GM12878 (cell line): ENCODE measurements around the gene METTL8. TPM values are rescaled to one million over a fixed set of nuclear protein-coding genes. Genes with fewer than 3 reads are reported as not detected.

Experiments
- ATF7 ChIP-seq: fragments of 450-650 bp; IDR thresholded peaks from 2 replicates; pipeline ENCODE4 v1.6.1; 2016; ENCODE audit warnings: low read depth, mild to moderate bottlenecking
- BMI1 ChIP-seq: fragments of 450-650 bp; IDR thresholded peaks from 2 replicates; pipeline ENCODE4 v1.6.1; 2016; ENCODE audit warnings: mild to moderate bottlenecking, moderate library complexity, borderline replicate concordance
- MLLT1 ChIP-seq: fragments of 450-650 bp; IDR thresholded peaks from 2 replicates; pipeline ENCODE4 v1.6.1; 2016; ENCODE audit warnings: mild to moderate bottlenecking
- MYC ChIP-seq: IDR thresholded peaks from 2 replicates; pipeline ENCODE4 v1.6.1; 2011; ENCODE audit warnings: mild to moderate bottlenecking, low read length, moderate library complexity, inconsistent platforms; ENCODE audit not compliant: insufficient read depth, insufficient replicate concordance, insufficient read length, severe bottlenecking
- NR2F1 ChIP-seq: fragments of 450-650 bp; conservative IDR thresholded peaks from 2 replicates; pipeline ENCODE4 v1.6.1; 2017; ENCODE audit warnings: mild to moderate bottlenecking
- POLR2AphosphoS5 ChIP-seq: IDR thresholded peaks from 2 replicates; pipeline ENCODE4 v1.6.1; 2011; ENCODE audit warnings: mild to moderate bottlenecking, low read length, inconsistent platforms
- RAD51 ChIP-seq: fragments of 450-650 bp; IDR thresholded peaks from 2 replicates; pipeline ENCODE4 v1.6.1; 2016; ENCODE audit warnings: moderate library complexity, mild to moderate bottlenecking, inconsistent platforms
- RFX5 ChIP-seq: IDR thresholded peaks from 2 replicates; pipeline ENCODE4 v1.6.1; 2011; ENCODE audit warnings: low read depth, low read length, improper control_type of control experiment
- TCF12 ChIP-seq: IDR thresholded peaks from 2 replicates; pipeline ENCODE4 v1.6.1; 2011; ENCODE audit warnings: low read depth, mild to moderate bottlenecking, low read length
- ZBTB40 ChIP-seq: fragments of 450-650 bp; IDR thresholded peaks from 2 replicates; pipeline ENCODE4 v1.6.1; 2016; ENCODE audit warnings: mild to moderate bottlenecking, moderate library complexity, borderline replicate concordance
- ZNF592 ChIP-seq: fragments of 450-650 bp; IDR thresholded peaks from 2 replicates; pipeline ENCODE4 v1.6.1; 2017; ENCODE audit warnings: mild to moderate bottlenecking, moderate library complexity
- polyA plus RNA-seq, 11 experiments: library from polyadenylated mRNA; depleted of rRNA in 4 of 11; unstranded in 6 of 11; stranded (reverse) in 5 of 11; fragments of >200 nt; fragmentation: Nextera tagmentation in 4 of 11; fragmentation: Illumina TruSeq in 1 of 11; extraction: Ambion mirVana in 4 of 11; extraction: Trizol in 1 of 11; gene quantifications; 1 replicate in 1 of 11; 2 replicates in 10 of 11; pipeline versions ENCODE4 v1.2.1 to v1.2.3, GENCODE V29; 2011 to 2016; ENCODE audit warnings: inconsistent platforms in 2 of 11, missing spikeins in 2 of 11, low read depth in 1 of 11
- total RNA-seq, 4 experiments: library from RNA; depleted of rRNA in 3 of 4; stranded (reverse); fragments of >200 nt in 3 of 4; fragmentation: Illumina TruSeq in 1 of 4; extraction: Trizol in 1 of 4; gene quantifications; 2 replicates each; pipeline versions ENCODE4 v1.2.1 to v1.2.3, GENCODE V29; 2013 to 2021
- TF ChIP-seq, protein P1 (sequence below): fragments of 450-650 bp; IDR thresholded peaks from 2 replicates; pipeline ENCODE4 v1.6.1; 2016; ENCODE audit warnings: mild to moderate bottlenecking

The METTL8 gene
- total and polyA plus RNA-seq, 10 of the 15 experiments (the other 5 are each of a cell fraction or from before 2014, with no cell fraction given), result 30.8 to 96.3 (median 51.5) TPM

- no peak; the same call in 1 of the 2 replicates for TF ChIP-seq MLLT1
- peak; percentile 39; the same call in 1 of the 2 replicates for TF ChIP-seq ZBTB40
- TF ChIP-seq POLR2AphosphoS5, result 0 out of 2 replicates have a peak, but pooled peaks have one; percentile 13
- TF ChIP-seq NR2F1, result peak; percentile 34; the same call in 1 of the 2 replicates
- no peak for TF ChIP-seq MYC
- TF ChIP-seq RAD51, result no peak
- TF ChIP-seq RFX5, result no peak
- TF ChIP-seq, protein P1, sequence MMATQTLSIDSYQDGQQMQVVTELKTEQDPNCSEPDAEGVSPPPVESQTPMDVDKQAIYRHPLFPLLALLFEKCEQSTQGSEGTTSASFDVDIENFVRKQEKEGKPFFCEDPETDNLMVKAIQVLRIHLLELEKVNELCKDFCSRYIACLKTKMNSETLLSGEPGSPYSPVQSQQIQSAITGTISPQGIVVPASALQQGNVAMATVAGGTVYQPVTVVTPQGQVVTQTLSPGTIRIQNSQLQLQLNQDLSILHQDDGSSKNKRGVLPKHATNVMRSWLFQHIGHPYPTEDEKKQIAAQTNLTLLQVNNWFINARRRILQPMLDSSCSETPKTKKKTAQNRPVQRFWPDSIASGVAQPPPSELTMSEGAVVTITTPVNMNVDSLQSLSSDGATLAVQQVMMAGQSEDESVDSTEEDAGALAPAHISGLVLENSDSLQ, result no peak
- TF ChIP-seq ZNF592, result peak; percentile 61; the same call in 1 of the 2 replicates
- 0 out of 2 replicates have a peak, but pooled peaks have one; percentile 8 for TF ChIP-seq BMI1
- no peak for TF ChIP-seq TCF12
- 0 out of 2 replicates have a peak, but pooled peaks have one; percentile 5 for TF ChIP-seq ATF7
Measured at GRCh38 chr2:171320731-171321130, 113.1 kb downstream of the METTL8 start (continued).
